ENCODE measurements around the gene NUP98. TPM values are rescaled to one million over a fixed set of nuclear protein-coding genes. Genes with fewer than 3 reads are reported as not detected.

NUP98 gene
- total RNA-seq, 1 donor from 2014 or later, result 94.8 TPM

- TF ChIP-seq CTCF (IDR thresholded peaks at IDR 0.05), result no peak
- H3K9me3 ChIP-seq (ENCODE audit: low read depth), result no peaks in the 10 kb centered on the region
- H3K9ac ChIP-seq, result no peak overlapping the region
- H3K4me2 ChIP-seq, result no peak overlapping the region
- no peak overlapping the region for H3K4me3 ChIP-seq
- no peaks in the 10 kb centered on the region for H3K4me1 ChIP-seq
- no peak for DNase-seq (ENCODE audit: low spot score)
- H4K20me1 ChIP-seq (ENCODE audit: low read depth), result no peaks in the 10 kb centered on the region
- no peaks in the 10 kb centered on the region for H3F3A ChIP-seq (ENCODE audit: low read depth)
- Mint-ChIP-seq H3K27me3 (ENCODE audit: insufficient read depth, low read depth) (peaks cover 3% of the 10 kb centered on the region), H3K27ac (no peak overlapping the region), H3K4me3 (no peak overlapping the region), H3K4me1 (no peaks in the 10 kb centered on the region), H3K36me3 (peaks cover 29% of the 10 kb centered on the region), H3K9me3 (no peaks in the 10 kb centered on the region)
- peaks cover 21% of the 10 kb centered on the region for H3K36me3 ChIP-seq
- no peak overlapping the region for H2AFZ ChIP-seq (replicated peaks)
- H3K27ac ChIP-seq, result no peak overlapping the region
- H3K79me2 ChIP-seq (ENCODE audit: low read depth), result peaks cover 4% of the 10 kb centered on the region
- H3K27me3 ChIP-seq, result no peaks in the 10 kb centered on the region
These were observed 60.5 kb downstream of the NUP98 start for GRCh38 chr11:3736816-3737215.

DNA sequence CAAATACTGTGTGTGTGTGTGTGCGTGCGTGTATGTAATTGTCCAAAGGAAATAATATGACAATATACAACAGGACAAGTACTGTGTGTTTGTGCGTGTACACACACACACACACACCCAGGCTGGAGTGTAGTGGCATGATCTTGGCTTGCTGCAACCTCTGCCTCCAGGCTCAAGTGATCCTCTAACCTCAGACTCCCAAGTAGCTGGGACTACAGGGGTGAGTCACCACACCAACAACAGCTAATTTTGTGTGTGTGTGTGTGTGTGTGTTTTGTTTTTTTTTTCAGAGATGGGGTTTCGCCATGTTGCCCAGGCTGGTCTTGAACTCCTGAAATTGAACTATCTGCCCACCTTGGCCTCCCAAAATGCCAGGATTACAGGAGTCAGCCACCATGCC lies 61.5 kb downstream of the NUP98 start:
- H3K36me3 Mint-ChIP-seq, result peaks cover 31% of the 10 kb centered on the region
- no peaks in the 10 kb centered on the region for H3K4me1 Mint-ChIP-seq
- Histone ChIP-seq H3K27ac (no peak overlapping the region), H3K4me1 (no peaks in the 10 kb centered on the region), H4K20me1 (ENCODE audit: low read depth) (no peaks in the 10 kb centered on the region), H3K27me3 (no peaks in the 10 kb centered on the region), H3K4me2 (no peak overlapping the region), H3K4me3 (no peak overlapping the region), H3F3A (ENCODE audit: low read depth) (no peaks in the 10 kb centered on the region), H3K9me3 (ENCODE audit: low read depth) (no peaks in the 10 kb centered on the region), H3K79me2 (ENCODE audit: low read depth) (peaks cover 4% of the 10 kb centered on the region), H3K36me3 (peaks cover 26% of the 10 kb centered on the region), H3K9ac (no peak overlapping the region), H2AFZ (replicated peaks) (no peak overlapping the region)
- no peaks in the 10 kb centered on the region for H3K9me3 Mint-ChIP-seq
- TF ChIP-seq EZH2phosphoT487 (IDR thresholded peaks at IDR 0.05) (no peak), EZH2 (IDR thresholded peaks at IDR 0.05) (no peak), CTCF (IDR thresholded peaks at IDR 0.05) (no peak)
- no peak overlapping the region for H3K4me3 Mint-ChIP-seq
- peaks cover 3% of the 10 kb centered on the region for H3K27me3 Mint-ChIP-seq (ENCODE audit: insufficient read depth, low read depth)
- no peak overlapping the region for H3K27ac Mint-ChIP-seq
- no peak for DNase-seq (ENCODE audit: low spot score)

DNA sequence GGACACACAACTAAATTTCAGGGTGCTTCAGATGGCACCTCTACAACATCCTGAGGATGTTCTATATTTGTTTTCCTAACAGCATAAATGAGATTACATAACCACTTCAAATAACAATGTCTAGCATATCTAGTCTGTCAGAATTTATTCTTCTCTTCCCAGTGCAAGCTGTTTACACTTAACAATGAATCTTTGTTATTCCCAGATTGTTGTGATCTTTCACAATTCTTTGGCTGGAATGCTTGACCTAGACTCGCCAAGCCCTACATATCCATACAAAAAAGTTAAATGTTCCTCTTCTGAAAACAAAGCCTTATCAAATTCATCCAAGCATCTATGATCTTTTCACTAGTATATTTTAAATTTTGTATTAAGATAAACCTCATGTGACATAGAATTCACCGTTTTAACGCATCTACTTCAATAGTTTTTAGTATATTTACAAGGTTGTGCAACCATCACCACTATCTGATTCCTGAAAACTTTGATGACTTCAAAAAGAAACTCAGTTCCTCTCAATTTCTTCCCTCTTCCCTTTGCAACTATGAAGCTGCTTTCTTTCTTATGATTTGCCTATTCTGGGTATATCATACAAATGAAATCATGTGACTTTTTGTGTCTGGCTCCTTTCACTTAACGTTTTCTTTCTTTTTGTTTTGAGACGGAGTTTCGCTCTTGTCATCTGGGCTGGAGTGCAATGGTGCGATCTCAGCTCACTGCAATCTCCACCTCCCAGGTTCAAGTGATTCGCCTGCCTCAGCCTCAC lies 64.5 kb downstream of the NUP98 start:
- TF ChIP-seq CTCF (IDR thresholded peaks at IDR 0.05) (no peak), EZH2phosphoT487 (IDR thresholded peaks at IDR 0.05) (no peak), EZH2 (IDR thresholded peaks at IDR 0.05) (no peak)
- H3K9me3 Mint-ChIP-seq, result no peaks in the 10 kb centered on the region
- H3K79me2 ChIP-seq (ENCODE audit: low read depth), result no peaks in the 10 kb centered on the region
- H3F3A ChIP-seq (ENCODE audit: low read depth), result no peaks in the 10 kb centered on the region
- peak overlapping the region; percentile 6 for H3K9ac ChIP-seq
- no peak for DNase-seq (ENCODE audit: low spot score)
- no peak overlapping the region for H3K27ac ChIP-seq
- H3K27me3 Mint-ChIP-seq (ENCODE audit: insufficient read depth, low read depth), result peaks cover 3% of the 10 kb centered on the region
- H3K4me3 Mint-ChIP-seq, result no peak overlapping the region
- no peaks in the 10 kb centered on the region for H3K27me3 ChIP-seq
- H3K36me3 Mint-ChIP-seq, result peaks cover 41% of the 10 kb centered on the region
- peaks cover 26% of the 10 kb centered on the region for H3K36me3 ChIP-seq
- no peaks in the 10 kb centered on the region for H3K4me1 Mint-ChIP-seq
- no peaks in the 10 kb centered on the region for H4K20me1 ChIP-seq (ENCODE audit: low read depth)
- no peak overlapping the region for H3K4me3 ChIP-seq
- H3K27ac Mint-ChIP-seq, result no peak overlapping the region
- H3K4me1 ChIP-seq, result no peaks in the 10 kb centered on the region
- H3K9me3 ChIP-seq (ENCODE audit: low read depth), result no peaks in the 10 kb centered on the region
- no peak overlapping the region for H3K4me2 ChIP-seq
- H2AFZ ChIP-seq (replicated peaks), result no peak overlapping the region
